Measurements from ENCODE around the gene TMEM178A. TPM values are rescaled to one million over a fixed set of nuclear protein-coding genes. Genes with fewer than 3 reads are reported as not detected.
A peak's percentile ranks its signal among the peaks of the same experiment; 100 is the strongest.

Gene TMEM178A
- total RNA-seq, 1 experiment from 2014 or later, result 7.5 TPM

DNA sequence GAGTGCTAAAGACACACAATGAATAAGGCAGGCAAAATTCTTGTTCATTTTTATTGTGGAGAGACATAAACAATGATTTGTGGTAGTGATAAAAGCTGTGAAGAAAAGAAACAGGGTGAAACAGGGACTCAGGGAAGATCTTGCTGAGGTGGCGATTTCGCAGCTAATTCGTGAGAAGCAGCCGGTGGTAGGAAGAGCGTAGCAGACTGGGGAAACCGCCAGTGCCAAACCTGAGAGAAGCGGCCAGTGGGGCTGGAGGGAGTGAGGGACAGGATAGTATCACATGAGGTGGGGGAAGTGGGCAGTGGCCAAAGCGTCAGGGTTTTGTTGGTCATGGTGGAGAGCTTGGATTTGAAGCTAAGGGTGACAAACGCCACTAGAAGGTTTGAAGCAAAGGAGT, 42.3 kb downstream of the TMEM178A start:
- Histone ChIP-seq H2AK5ac (ENCODE audit: insufficient read length, low read length) (no peak overlapping the region), H3K4ac (ENCODE audit: low read depth, low read length) (no peak overlapping the region), H3K4me2 (ENCODE audit: insufficient read depth, insufficient read length, low read length) (no peak overlapping the region), H4K91ac (ENCODE audit: insufficient read length, low read depth, low read length) (no peak overlapping the region), H2BK20ac (ENCODE audit: low read depth, low read length, poor library complexity, severe bottlenecking) (no peak overlapping the region), H3K18ac (ENCODE audit: insufficient read length, low read depth, low read length) (no peak overlapping the region), H2BK5ac (ENCODE audit: insufficient read length, low read length) (no peak overlapping the region), H3K14ac (ENCODE audit: insufficient read depth, low read length) (no peak overlapping the region), H3T11ph (ENCODE audit: low read length) (no peak overlapping the region), H4K8ac (replicated peaks; ENCODE audit: insufficient read length, low read depth, low read length) (no peak overlapping the region), H3K9ac (ENCODE audit: extremely low read depth, insufficient read length, low read length) (no peak overlapping the region), H2AFZ (ENCODE audit: low read length) (no peak overlapping the region), H4K5ac (ENCODE audit: insufficient read length, low read depth, low read length) (no peak overlapping the region), H3K4me1 (ENCODE audit: insufficient read depth, low read length) (no peaks in the 10 kb centered on the region), H3K23me2 (ENCODE audit: insufficient read length, low read depth, low read length, poor library complexity, severe bottlenecking) (no peaks in the 10 kb centered on the region), H3K27ac (ENCODE audit: insufficient read length, low read depth, low read length) (no peak overlapping the region), H4K20me1 (ENCODE audit: control insufficient read depth, insufficient read depth, insufficient read length) (no peaks in the 10 kb centered on the region), H3K79me2 (ENCODE audit: insufficient read depth, low read length) (no peaks in the 10 kb centered on the region), H3K56ac (ENCODE audit: insufficient read length, low read depth, low read length) (no peak overlapping the region), H2BK120ac (ENCODE audit: low read depth, low read length, poor library complexity, severe bottlenecking) (no peak overlapping the region), H3K23ac (ENCODE audit: insufficient read length, low read depth, low read length) (no peak overlapping the region), H2BK15ac (ENCODE audit: low read depth, low read length) (no peak overlapping the region), H2BK12ac (ENCODE audit: insufficient read length, low read depth, low read length) (no peak overlapping the region), H3K27me3 (ENCODE audit: insufficient read depth, low read length) (no peaks in the 10 kb centered on the region), H3K9me3 (ENCODE audit: control insufficient read depth, low read depth, low read length) (no peaks in the 10 kb centered on the region), H3K79me1 (ENCODE audit: insufficient read depth, low read depth, low read length, poor library complexity, severe bottlenecking) (no peaks in the 10 kb centered on the region)
- Mint-ChIP-seq H3K36me3 (ENCODE audit: insufficient read depth in 1 of 3, low read depth in 3 of 3) (peaks cover 2 to 6% (median 6%) of the 10 kb centered on the region in 3 experiments; a peak in 6 of 7 replicates), H3K4me1 (no peaks in the 10 kb centered on the region), H3K4me3 (no peak overlapping the region), H3K27ac (peak overlapping the region in 1 of 3 experiments; percentile 72; a peak in 1 of 7 replicates), H3K27me3 (ENCODE audit: low read depth) (no peaks in the 10 kb centered on the region), H3K9me3 (0 out of 5 replicates have a peak, but pooled peaks cover 0 to 3% of the 10 kb centered on the region in 2 experiments)
- WGBS (ENCODE audit: extremely low coverage, insufficient read length, low lambda C conversion rate), result no CpG with 5 or more reads among the region's 9 CpGs
- TF ChIP-seq CTCF (conservative IDR thresholded peaks at IDR 0.05), result no peak
- no peak for DNase-seq

Measured in H9 (cell line).